Karpas-422 (cell line): Measurements from ENCODE around the gene HIC1. TPM values are rescaled to one million over a fixed set of nuclear protein-coding genes. Genes with fewer than 3 reads are reported as not detected.

Experiments
- DNase-seq: peaks from one replicate; pipeline ENCODE4 v3.0.0-alpha.2; 2015
- H2AFZ ChIP-seq: fragments of 200-600 bp; sonication (generic); 2 replicates; pipeline ENCODE4 v1.6.1; 2014; ENCODE audit warnings: antibody characterized with exemption, low read length, mixed read lengths
- H3K27ac ChIP-seq: fragments of 200-600 bp; sonication (generic); 2 replicates; pipeline ENCODE4 v1.5.1; 2014; ENCODE audit warnings: mild to moderate bottlenecking, low read length, moderate library complexity
- H3K27me3 ChIP-seq: fragments of 200-600 bp; sonication (generic); 2 replicates; pipeline ENCODE4 v1.6.1; 2014; ENCODE audit warnings: low read length, mixed read lengths
- H3K36me3 ChIP-seq: fragments of 200-600 bp; sonication (generic); 2 replicates; pipeline ENCODE4 v1.6.1; 2014; ENCODE audit warnings: low read length, mixed read lengths; ENCODE audit not compliant: insufficient read depth
- H3K4me1 ChIP-seq: fragments of 200-600 bp; sonication (generic); 2 replicates; pipeline ENCODE4 v1.6.1; 2014; ENCODE audit warnings: mild to moderate bottlenecking, low read length, mixed read lengths
- H3K4me2 ChIP-seq: fragments of 200-600 bp; sonication (generic); 2 replicates; pipeline ENCODE4 v1.6.1; 2014; ENCODE audit warnings: low read length, low read depth, mild to moderate bottlenecking; ENCODE audit not compliant: poor library complexity, severe bottlenecking
- H3K4me3 ChIP-seq: fragments of 200-600 bp; sonication (generic); 2 replicates; pipeline ENCODE4 v1.5.1; 2014; ENCODE audit warnings: mild to moderate bottlenecking, antibody characterized with exemption, low read length, mixed read lengths
- H3K79me2 ChIP-seq: fragments of 200-600 bp; sonication (generic); 2 replicates; pipeline ENCODE4 v1.6.1; 2014; ENCODE audit warnings: mild to moderate bottlenecking, low read length, mixed read lengths
- H3K9ac ChIP-seq: fragments of 200-600 bp; sonication (generic); 2 replicates; pipeline ENCODE4 v1.6.0; 2014; ENCODE audit warnings: low read length
- H3K9me2 ChIP-seq: fragments of 200-600 bp; sonication (generic), shearing (Covaris generic); replicated peaks from 2 replicates; pipeline ENCODE4 v1.6.0; 2014; ENCODE audit warnings: mild to moderate bottlenecking, low read length, moderate library complexity; ENCODE audit not compliant: insufficient read depth
- H3K9me3 ChIP-seq: fragments of 300-700, 200-600 bp; sonication (generic); 2 replicates; pipeline ENCODE4 v1.6.1; 2014; ENCODE audit warnings: low read length, mixed read lengths
- H4K20me1 ChIP-seq: fragments of 200-600 bp; sonication (generic); 2 replicates; pipeline ENCODE4 v1.6.1; 2014; ENCODE audit warnings: mild to moderate bottlenecking, antibody characterized with exemption, low read length, low read depth; ENCODE audit not compliant: insufficient read depth
- total RNA-seq: library from RNA; depleted of rRNA; stranded (reverse); fragments of >200 nt; shearing (Covaris generic); gene quantifications from 2 replicates; pipeline ENCODE4 v1.2.3, GENCODE V29; 2014; ENCODE audit warnings: low replicate concordance

The HIC1 gene
- total RNA-seq, 1 experiment from 2014 or later, result 3.2 TPM

- Histone ChIP-seq H2AFZ (peak overlapping the region; percentile 54), H3K4me1 (peaks cover 56% of the 10 kb centered on the region), H3K9ac (peak overlapping the region; percentile 66), H3K27ac (no peak overlapping the region), H3K4me3 (peak overlapping the region; percentile 85), H3K9me2 (no peaks in the 10 kb centered on the region), H3K36me3 (no peaks in the 10 kb centered on the region), H3K79me2 (no peaks in the 10 kb centered on the region), H3K4me2 (peak overlapping the region; percentile 98), H3K9me3 (no peaks in the 10 kb centered on the region), H3K27me3 (no peaks in the 10 kb centered on the region), H4K20me1 (peaks cover 10% of the 10 kb centered on the region; the same call in 1 of the 2 replicates)
- DNase-seq, result peak; percentile 92
These were observed 1.3 kb upstream of the HIC1 start for GRCh38 chr17:2053380-2054261.

DNA sequence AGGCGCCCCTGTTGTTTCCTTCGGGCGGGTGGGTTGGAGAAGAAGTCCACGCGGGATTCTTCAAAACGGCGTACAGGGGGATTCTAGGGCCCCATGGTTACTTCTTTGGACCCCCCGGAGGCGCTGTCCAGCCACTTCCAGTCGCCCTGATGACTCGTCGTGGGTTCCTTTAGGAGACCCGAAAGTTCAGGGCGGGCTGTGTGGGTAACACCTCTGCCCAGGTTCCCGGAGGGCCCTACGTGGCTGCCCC is 716 bp upstream of the HIC1 start:
- no peaks in the 10 kb centered on the region for H3K9me3 ChIP-seq
- peak overlapping the region; percentile 85 for H3K4me3 ChIP-seq
- peaks cover 13% of the 10 kb centered on the region; the same call in 1 of the 2 replicates for H4K20me1 ChIP-seq
- H3K79me2 ChIP-seq, result no peaks in the 10 kb centered on the region
- H3K27me3 ChIP-seq, result no peaks in the 10 kb centered on the region
- peak overlapping the region; percentile 66 for H3K9ac ChIP-seq
- no peak for DNase-seq
- peaks cover 56% of the 10 kb centered on the region for H3K4me1 ChIP-seq
- no peak overlapping the region for H3K27ac ChIP-seq
- H3K36me3 ChIP-seq, result no peaks in the 10 kb centered on the region
- peak overlapping the region; percentile 54 for H2AFZ ChIP-seq
- no peaks in the 10 kb centered on the region for H3K9me2 ChIP-seq
- H3K4me2 ChIP-seq, result peak overlapping the region; percentile 98

DNA sequence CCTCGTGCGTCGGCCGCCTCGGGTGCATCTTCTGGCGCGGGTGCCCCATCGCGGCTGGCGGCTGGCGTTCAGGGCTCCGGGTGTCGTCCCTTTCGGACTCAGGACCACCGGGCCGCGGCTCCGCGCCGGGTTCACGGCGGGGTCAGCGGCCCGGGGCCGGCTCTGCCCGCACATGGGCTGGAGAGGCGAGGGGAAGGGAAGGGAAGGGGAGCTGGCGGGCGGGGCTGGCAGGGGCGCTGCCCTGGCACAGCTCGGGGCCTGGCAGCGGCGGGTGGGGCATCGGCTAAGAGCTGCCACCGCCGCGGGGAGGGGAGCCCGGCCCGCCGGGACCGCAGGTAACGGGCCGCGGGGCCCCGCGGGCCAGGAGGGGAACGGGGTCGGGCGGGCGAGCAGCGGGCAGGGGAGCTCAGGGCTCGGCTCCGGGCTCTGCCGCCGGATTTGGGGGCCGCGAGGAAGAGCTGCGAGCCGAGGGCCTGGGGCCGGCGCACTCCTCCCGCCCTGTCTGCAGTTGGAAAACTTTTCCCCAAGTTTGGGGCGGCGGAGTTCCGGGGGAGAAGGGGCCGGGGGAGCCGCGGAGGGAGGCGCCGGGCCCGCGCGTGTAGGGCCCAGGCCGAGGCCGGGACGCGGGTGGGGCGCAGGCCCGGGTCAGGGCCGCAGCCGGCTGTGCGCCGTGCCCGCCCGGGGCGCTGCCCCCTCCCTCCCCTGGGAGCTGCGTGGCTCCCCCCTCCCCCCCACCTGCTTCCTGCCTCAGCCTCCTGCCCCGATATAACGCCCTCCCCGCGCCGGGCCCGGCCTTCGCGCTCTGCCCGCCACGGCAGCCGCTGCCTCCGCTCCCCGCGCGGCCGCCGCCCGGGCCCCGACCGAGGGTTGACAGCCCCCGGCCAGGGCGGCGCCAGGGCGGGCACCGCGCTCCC is 646 bp downstream of the HIC1 start:
- peaks cover 24% of the 10 kb centered on the region; the same call in 1 of the 2 replicates for H4K20me1 ChIP-seq
- peak overlapping the region; percentile 98 for H3K4me2 ChIP-seq
- H2AFZ ChIP-seq, result no peak overlapping the region; the same call in 1 of the 2 replicates
- peak overlapping the region; percentile 85 for H3K4me3 ChIP-seq
- H3K4me1 ChIP-seq, result peaks cover 50% of the 10 kb centered on the region
- H3K9me3 ChIP-seq, result no peaks in the 10 kb centered on the region
- H3K36me3 ChIP-seq, result no peaks in the 10 kb centered on the region; the same call in 1 of the 2 replicates
- no peak overlapping the region for H3K27ac ChIP-seq
- no peaks in the 10 kb centered on the region for H3K9me2 ChIP-seq
- H3K79me2 ChIP-seq, result no peaks in the 10 kb centered on the region
- H3K9ac ChIP-seq, result peak overlapping the region; percentile 66
- H3K27me3 ChIP-seq, result no peaks in the 10 kb centered on the region
- DNase-seq, result peak; percentile 71

- peaks cover 40% of the 10 kb centered on the region for H3K4me1 ChIP-seq
- no peaks in the 10 kb centered on the region for H3K9me3 ChIP-seq
- peak overlapping the region; percentile 98 for H3K4me2 ChIP-seq
- H4K20me1 ChIP-seq, result peaks cover 25% of the 10 kb centered on the region; the same call in 1 of the 2 replicates
- H3K79me2 ChIP-seq, result no peaks in the 10 kb centered on the region
- H3K36me3 ChIP-seq, result no peaks in the 10 kb centered on the region; the same call in 1 of the 2 replicates
- H3K4me3 ChIP-seq, result peak overlapping the region; percentile 58; the same call in 1 of the 2 replicates
- H3K27ac ChIP-seq, result no peak overlapping the region
- H3K9ac ChIP-seq, result peak overlapping the region; percentile 66
- no peaks in the 10 kb centered on the region for H3K9me2 ChIP-seq
- H3K27me3 ChIP-seq, result no peaks in the 10 kb centered on the region
- H2AFZ ChIP-seq, result no peak overlapping the region
- DNase-seq, result peak; percentile 57
These were observed 1.6 kb downstream of the HIC1 start for GRCh38 chr17:2056206-2057174.

GRCh38 chr17:2057175-2057759 is 2.4 kb downstream of the HIC1 start:
- no peak for DNase-seq
- Histone ChIP-seq H3K9me3 (no peaks in the 10 kb centered on the region), H3K9ac (no peak overlapping the region), H3K27ac (no peak overlapping the region), H3K9me2 (no peaks in the 10 kb centered on the region), H3K36me3 (no peaks in the 10 kb centered on the region; the same call in 1 of the 2 replicates), H3K4me3 (no peak overlapping the region), H3K79me2 (no peaks in the 10 kb centered on the region), H3K27me3 (no peaks in the 10 kb centered on the region), H3K4me2 (no peak overlapping the region), H2AFZ (no peak overlapping the region), H4K20me1 (peaks cover 25% of the 10 kb centered on the region; the same call in 1 of the 2 replicates), H3K4me1 (peaks cover 40% of the 10 kb centered on the region)

DNA sequence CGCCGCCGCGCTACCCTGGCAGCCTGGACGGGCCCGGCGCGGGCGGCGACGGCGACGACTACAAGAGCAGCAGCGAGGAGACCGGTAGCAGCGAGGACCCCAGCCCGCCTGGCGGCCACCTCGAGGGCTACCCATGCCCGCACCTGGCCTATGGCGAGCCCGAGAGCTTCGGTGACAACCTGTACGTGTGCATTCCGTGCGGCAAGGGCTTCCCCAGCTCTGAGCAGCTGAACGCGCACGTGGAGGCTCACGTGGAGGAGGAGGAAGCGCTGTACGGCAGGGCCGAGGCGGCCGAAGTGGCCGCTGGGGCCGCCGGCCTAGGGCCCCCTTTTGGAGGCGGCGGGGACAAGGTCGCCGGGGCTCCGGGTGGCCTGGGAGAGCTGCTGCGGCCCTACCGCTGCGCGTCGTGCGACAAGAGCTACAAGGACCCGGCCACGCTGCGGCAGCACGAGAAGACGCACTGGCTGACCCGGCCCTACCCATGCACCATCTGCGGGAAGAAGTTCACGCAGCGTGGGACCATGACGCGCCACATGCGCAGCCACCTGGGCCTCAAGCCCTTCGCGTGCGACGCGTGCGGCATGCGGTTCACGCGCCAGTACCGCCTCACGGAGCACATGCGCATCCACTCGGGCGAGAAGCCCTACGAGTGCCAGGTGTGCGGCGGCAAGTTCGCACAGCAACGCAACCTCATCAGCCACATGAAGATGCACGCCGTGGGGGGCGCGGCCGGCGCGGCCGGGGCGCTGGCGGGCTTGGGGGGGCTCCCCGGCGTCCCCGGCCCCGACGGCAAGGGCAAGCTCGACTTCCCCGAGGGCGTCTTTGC is 3.1 kb downstream of the HIC1 start:
- Histone ChIP-seq H2AFZ (no peak overlapping the region), H3K9me2 (no peaks in the 10 kb centered on the region), H3K27me3 (no peaks in the 10 kb centered on the region), H3K27ac (no peak overlapping the region), H3K79me2 (no peaks in the 10 kb centered on the region), H3K4me1 (peaks cover 46% of the 10 kb centered on the region), H3K4me2 (peak overlapping the region; percentile 75), H3K36me3 (no peaks in the 10 kb centered on the region; the same call in 1 of the 2 replicates), H3K4me3 (no peak overlapping the region), H4K20me1 (peaks cover 25% of the 10 kb centered on the region; the same call in 1 of the 2 replicates), H3K9me3 (no peaks in the 10 kb centered on the region), H3K9ac (no peak overlapping the region)
- DNase-seq, result no peak
